Karpas-422 (cell line): ENCODE results near the gene NANP. TPM values are rescaled to one million over a fixed set of nuclear protein-coding genes. Genes with fewer than 3 reads are reported as not detected.
"Not testable (repeated sequence)": the region's sequence is repeated elsewhere in the genome, so short reads cannot be mapped to it uniquely, and the experiment has no call there.

Experiments used
- DNase-seq: peaks from one replicate; pipeline ENCODE4 v3.0.0-alpha.2; 2015
- H2AFZ ChIP-seq: fragments of 200-600 bp; sonication (generic); 2 replicates; pipeline ENCODE4 v1.6.1; 2014; ENCODE audit warnings: antibody characterized with exemption, low read length, mixed read lengths
- H3K27ac ChIP-seq: fragments of 200-600 bp; sonication (generic); 2 replicates; pipeline ENCODE4 v1.5.1; 2014; ENCODE audit warnings: mild to moderate bottlenecking, low read length, moderate library complexity
- H3K27me3 ChIP-seq: fragments of 200-600 bp; sonication (generic); 2 replicates; pipeline ENCODE4 v1.6.1; 2014; ENCODE audit warnings: low read length, mixed read lengths
- H3K36me3 ChIP-seq: fragments of 200-600 bp; sonication (generic); 2 replicates; pipeline ENCODE4 v1.6.1; 2014; ENCODE audit warnings: low read length, mixed read lengths; ENCODE audit not compliant: insufficient read depth
- H3K4me1 ChIP-seq: fragments of 200-600 bp; sonication (generic); 2 replicates; pipeline ENCODE4 v1.6.1; 2014; ENCODE audit warnings: mild to moderate bottlenecking, low read length, mixed read lengths
- H3K4me2 ChIP-seq: fragments of 200-600 bp; sonication (generic); 2 replicates; pipeline ENCODE4 v1.6.1; 2014; ENCODE audit warnings: low read length, low read depth, mild to moderate bottlenecking; ENCODE audit not compliant: poor library complexity, severe bottlenecking
- H3K4me3 ChIP-seq: fragments of 200-600 bp; sonication (generic); 2 replicates; pipeline ENCODE4 v1.5.1; 2014; ENCODE audit warnings: mild to moderate bottlenecking, antibody characterized with exemption, low read length, mixed read lengths
- H3K79me2 ChIP-seq: fragments of 200-600 bp; sonication (generic); 2 replicates; pipeline ENCODE4 v1.6.1; 2014; ENCODE audit warnings: mild to moderate bottlenecking, low read length, mixed read lengths
- H3K9ac ChIP-seq: fragments of 200-600 bp; sonication (generic); 2 replicates; pipeline ENCODE4 v1.6.0; 2014; ENCODE audit warnings: low read length
- H3K9me2 ChIP-seq: fragments of 200-600 bp; sonication (generic), shearing (Covaris generic); replicated peaks from 2 replicates; pipeline ENCODE4 v1.6.0; 2014; ENCODE audit warnings: mild to moderate bottlenecking, low read length, moderate library complexity; ENCODE audit not compliant: insufficient read depth
- H3K9me3 ChIP-seq: fragments of 300-700, 200-600 bp; sonication (generic); 2 replicates; pipeline ENCODE4 v1.6.1; 2014; ENCODE audit warnings: low read length, mixed read lengths
- H4K20me1 ChIP-seq: fragments of 200-600 bp; sonication (generic); 2 replicates; pipeline ENCODE4 v1.6.1; 2014; ENCODE audit warnings: mild to moderate bottlenecking, antibody characterized with exemption, low read length, low read depth; ENCODE audit not compliant: insufficient read depth
- total RNA-seq: library from RNA; depleted of rRNA; stranded (reverse); fragments of >200 nt; shearing (Covaris generic); gene quantifications from 2 replicates; pipeline ENCODE4 v1.2.3, GENCODE V29; 2014; ENCODE audit warnings: low replicate concordance

Gene NANP
- total RNA-seq, 1 experiment from 2014 or later, result 5.1 TPM

DNA sequence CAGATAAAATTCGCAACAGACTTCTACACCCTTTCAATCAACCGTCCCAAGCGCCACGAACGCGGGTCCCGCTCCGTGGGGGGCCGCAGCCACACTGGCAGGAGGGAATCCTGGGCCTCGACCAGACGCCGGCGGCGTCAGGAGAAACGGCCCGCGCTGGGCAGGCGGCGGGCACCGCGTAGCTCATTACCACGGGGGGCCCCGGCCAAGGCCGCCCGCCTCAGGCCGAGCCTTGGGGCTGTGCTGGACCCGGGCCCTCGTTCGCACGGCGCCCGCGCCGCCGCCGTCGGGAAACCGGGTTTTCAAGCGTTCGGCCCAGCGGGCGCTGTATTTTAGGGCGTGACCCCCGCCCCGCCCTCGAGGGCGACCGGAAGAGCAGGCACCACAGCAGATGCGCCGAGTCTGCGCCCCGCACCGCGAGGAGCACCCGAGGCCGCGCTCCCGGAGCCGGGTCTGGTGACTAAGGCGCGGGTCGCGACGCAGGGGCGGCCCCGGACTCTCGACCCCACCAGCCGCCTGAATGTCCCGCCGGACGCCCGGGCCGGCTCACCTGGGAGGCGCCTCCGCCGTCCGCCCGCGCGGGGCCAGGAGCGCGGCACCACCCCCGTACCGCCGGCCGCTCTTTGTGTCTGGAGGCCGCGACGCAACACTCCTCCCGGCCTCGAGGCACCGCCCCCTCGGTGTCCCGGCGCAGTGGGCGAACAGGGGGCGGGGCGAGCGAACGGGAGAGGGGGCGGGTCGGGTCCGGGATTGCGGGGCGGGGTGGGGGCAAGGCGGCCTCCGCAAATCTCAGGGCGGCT lies 38.7 kb downstream of the NANP start, which contains the start of gene NINL:
Gene NINL, minus strand, starts transcription at position 627 of the 800 bp plus-strand sequence. CDS start 58,944 bp downstream, outside the sequence.
- DNase-seq, result no peak

GRCh38 chr20:25583607-25584006 lies 40.2 kb downstream of the NANP start:
- H3K79me2 ChIP-seq, H3K9ac ChIP-seq, H3K4me3 ChIP-seq, H3K27ac ChIP-seq, H4K20me1 ChIP-seq, H3K36me3 ChIP-seq, H3K27me3 ChIP-seq, H3K4me2 ChIP-seq, H3K4me1 ChIP-seq, DNase-seq, H2AFZ ChIP-seq, H3K9me3 ChIP-seq, H3K9me2 ChIP-seq: not testable (repeated sequence)

More for the DNA sequence above, 38.7 kb downstream of the NANP start, which contains the start of gene NINL:
- no peaks in the 10 kb centered on the region for H3K4me1 ChIP-seq
- no peak within 1 kb of the TSS for H3K9ac ChIP-seq
- H3K4me3 ChIP-seq, result no peak within 1 kb of the TSS
- H3K36me3 ChIP-seq, result no peaks in the 10 kb centered on the region
- H3K9me2 ChIP-seq, result no peaks in the 10 kb centered on the region
- no peak within 1 kb of the TSS for H3K27ac ChIP-seq
- H3K4me2 ChIP-seq, result no peak within 1 kb of the TSS
- H3K27me3 ChIP-seq, result no peaks in the 10 kb centered on the region
- no peak within 1 kb of the TSS for H2AFZ ChIP-seq
- no peaks in the 10 kb centered on the region for H4K20me1 ChIP-seq
- no peaks in the 10 kb centered on the region for H3K79me2 ChIP-seq
- H3K9me3 ChIP-seq, result no peaks in the 10 kb centered on the region

DNA sequence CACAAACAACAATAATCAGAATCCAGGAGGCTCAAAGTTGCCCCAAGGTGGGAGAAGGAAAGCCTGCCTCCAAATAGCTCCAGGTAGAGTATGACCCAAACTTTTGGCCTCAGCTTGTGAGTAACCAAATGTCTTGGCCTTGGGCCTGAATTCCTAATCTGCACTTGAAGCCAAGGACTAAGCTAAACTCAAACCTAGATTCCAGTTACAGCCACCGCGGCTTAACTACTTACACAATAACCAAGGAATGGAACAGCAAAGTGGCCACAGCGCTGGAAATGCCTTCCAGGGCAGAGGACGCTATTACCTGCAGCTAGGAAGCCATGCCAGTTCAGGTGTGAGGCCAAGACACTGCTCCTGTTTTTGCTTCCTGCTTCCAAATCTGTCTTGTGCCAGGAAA lies 43.1 kb downstream of the NANP start:
- no peak overlapping the region for H3K4me3 ChIP-seq
- H3K4me2 ChIP-seq, result no peak overlapping the region
- DNase-seq, result no peak
- H2AFZ ChIP-seq, result no peak overlapping the region
- H3K36me3 ChIP-seq, result no peaks in the 10 kb centered on the region
- 0 out of 2 replicates have a peak, but pooled peaks cover 5% of the 10 kb centered on the region for H4K20me1 ChIP-seq
- H3K79me2 ChIP-seq, result no peaks in the 10 kb centered on the region
- H3K9me3 ChIP-seq, result no peaks in the 10 kb centered on the region
- H3K4me1 ChIP-seq, result no peaks in the 10 kb centered on the region
- H3K27me3 ChIP-seq, result no peaks in the 10 kb centered on the region
- H3K9ac ChIP-seq, result no peak overlapping the region
- H3K9me2 ChIP-seq, result no peaks in the 10 kb centered on the region
- no peak overlapping the region for H3K27ac ChIP-seq

- Histone ChIP-seq H3K4me3 (no peak overlapping the region), H3K9me2 (no peaks in the 10 kb centered on the region), H4K20me1 (0 out of 2 replicates have a peak, but pooled peaks cover 6% of the 10 kb centered on the region), H3K9ac (no peak overlapping the region), H3K27ac (no peak overlapping the region), H3K9me3 (no peaks in the 10 kb centered on the region), H3K4me2 (no peak overlapping the region), H3K79me2 (no peaks in the 10 kb centered on the region), H3K36me3 (no peaks in the 10 kb centered on the region), H2AFZ (no peak overlapping the region), H3K27me3 (no peaks in the 10 kb centered on the region), H3K4me1 (no peaks in the 10 kb centered on the region)
- no peak for DNase-seq
These were observed 44.6 kb downstream of the NANP start for GRCh38 chr20:25579081-25579770.

GRCh38 chr20:25576783-25577530 lies 46.9 kb downstream of the NANP start:
- H2AFZ ChIP-seq, result no peak overlapping the region
- H3K27ac ChIP-seq, result no peak overlapping the region
- 0 out of 2 replicates have a peak, but pooled peaks cover 6% of the 10 kb centered on the region for H4K20me1 ChIP-seq
- no peaks in the 10 kb centered on the region for H3K9me2 ChIP-seq
- H3K4me1 ChIP-seq, result no peaks in the 10 kb centered on the region
- H3K36me3 ChIP-seq, result no peaks in the 10 kb centered on the region
- no peaks in the 10 kb centered on the region for H3K27me3 ChIP-seq
- H3K9me3 ChIP-seq, result no peaks in the 10 kb centered on the region
- no peak for DNase-seq
- H3K9ac ChIP-seq, result no peak overlapping the region
- H3K4me2 ChIP-seq, result no peak overlapping the region
- no peaks in the 10 kb centered on the region for H3K79me2 ChIP-seq
- no peak overlapping the region for H3K4me3 ChIP-seq

DNA sequence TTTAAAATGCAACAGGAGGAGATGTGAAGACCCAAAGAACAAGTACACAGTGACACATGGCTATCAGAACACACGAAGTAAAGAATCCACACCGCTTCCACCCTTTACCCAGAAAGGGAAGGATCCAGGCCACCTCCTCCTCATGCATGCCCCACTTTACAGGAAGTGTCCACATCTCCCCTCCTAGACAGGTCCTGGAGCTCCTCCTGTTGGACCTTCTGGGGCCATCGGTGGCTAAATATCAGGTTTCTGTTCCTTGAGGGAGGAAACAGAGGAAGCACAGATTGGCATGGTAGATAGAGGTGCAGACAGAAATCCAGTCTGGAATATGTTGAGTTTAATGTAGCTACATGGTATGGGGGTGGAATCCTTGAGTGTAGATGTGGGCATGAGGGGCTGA lies 49.4 kb downstream of the NANP start:
- Histone ChIP-seq H3K27ac (no peak overlapping the region), H3K4me1 (no peaks in the 10 kb centered on the region), H3K27me3 (no peaks in the 10 kb centered on the region), H3K36me3 (no peaks in the 10 kb centered on the region), H4K20me1 (0 out of 2 replicates have a peak, but pooled peaks cover 6% of the 10 kb centered on the region), H3K9ac (no peak overlapping the region), H3K4me3 (no peak overlapping the region), H3K79me2 (no peaks in the 10 kb centered on the region), H3K4me2 (no peak overlapping the region), H3K9me3 (no peaks in the 10 kb centered on the region), H3K9me2 (no peaks in the 10 kb centered on the region), H2AFZ (no peak overlapping the region)
- peak; percentile 45 for DNase-seq

DNA sequence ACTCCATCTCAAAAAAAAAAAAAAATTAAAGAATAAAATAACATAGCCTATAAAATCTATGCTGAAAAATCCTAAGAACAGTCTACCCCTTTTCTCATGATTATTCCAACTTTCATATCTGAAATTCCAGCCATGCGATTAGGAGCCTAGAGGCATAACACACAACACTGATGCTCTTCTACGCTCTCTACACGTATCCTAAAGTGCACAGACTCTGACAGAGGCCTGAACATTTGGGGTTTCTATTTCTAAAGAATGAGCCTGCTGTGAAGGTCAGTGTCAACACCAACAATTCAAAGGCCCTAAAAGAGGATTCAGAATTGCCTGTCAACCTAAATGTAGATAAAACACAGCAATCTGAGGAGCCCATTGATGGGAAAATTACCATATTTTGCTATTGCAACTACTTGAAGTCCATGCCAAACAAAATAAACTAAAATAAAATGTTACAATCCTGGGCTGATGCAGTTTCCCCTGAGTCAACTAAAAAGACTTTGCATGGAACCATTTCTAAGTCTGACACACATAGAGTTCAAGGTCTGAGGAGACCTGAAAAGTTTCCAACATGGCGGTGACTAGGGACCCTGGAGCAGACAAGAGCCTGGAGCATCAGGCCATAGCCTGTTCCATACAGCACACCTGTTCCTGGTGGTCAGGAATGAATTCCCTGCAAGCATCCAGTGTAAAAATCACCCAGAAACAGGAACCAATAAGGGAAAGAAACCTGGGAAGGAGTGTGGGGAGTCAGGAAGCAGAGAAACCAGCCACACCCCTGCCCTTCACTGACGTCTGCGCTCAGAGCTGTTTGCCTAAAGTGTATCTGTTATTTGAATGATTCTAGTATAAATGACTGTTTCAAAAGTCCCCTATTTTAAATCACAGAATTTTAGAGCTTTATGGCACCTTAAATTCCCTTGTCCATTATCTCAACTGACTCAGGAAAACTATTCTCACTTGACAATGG lies 50.2 kb downstream of the NANP start:
- Histone ChIP-seq H3K4me1 (no peaks in the 10 kb centered on the region), H3K79me2 (no peaks in the 10 kb centered on the region), H3K4me2 (no peak overlapping the region)

More for the DNA sequence above, 50.2 kb downstream of the NANP start:
- H4K20me1 ChIP-seq, result 0 out of 2 replicates have a peak, but pooled peaks cover 6% of the 10 kb centered on the region
- no peak overlapping the region for H3K9ac ChIP-seq
- H3K9me2 ChIP-seq, result no peaks in the 10 kb centered on the region
- no peaks in the 10 kb centered on the region for H3K9me3 ChIP-seq
- H3K27me3 ChIP-seq, result no peaks in the 10 kb centered on the region
- H3K36me3 ChIP-seq, result no peaks in the 10 kb centered on the region
- H3K4me3 ChIP-seq, result no peak overlapping the region
- no peak for DNase-seq
- H3K27ac ChIP-seq, result no peak overlapping the region
- no peak overlapping the region for H2AFZ ChIP-seq
